ENCODE results near the gene CFHR4. TPM values are rescaled to one million over a fixed set of nuclear protein-coding genes. Genes with fewer than 3 reads are reported as not detected.

The CFHR4 gene
- total and polyA plus RNA-seq, 2 of the 13 experiments (the other 11 are each of a cell fraction or from before 2014, with no cell fraction given) = not detected

DNA sequence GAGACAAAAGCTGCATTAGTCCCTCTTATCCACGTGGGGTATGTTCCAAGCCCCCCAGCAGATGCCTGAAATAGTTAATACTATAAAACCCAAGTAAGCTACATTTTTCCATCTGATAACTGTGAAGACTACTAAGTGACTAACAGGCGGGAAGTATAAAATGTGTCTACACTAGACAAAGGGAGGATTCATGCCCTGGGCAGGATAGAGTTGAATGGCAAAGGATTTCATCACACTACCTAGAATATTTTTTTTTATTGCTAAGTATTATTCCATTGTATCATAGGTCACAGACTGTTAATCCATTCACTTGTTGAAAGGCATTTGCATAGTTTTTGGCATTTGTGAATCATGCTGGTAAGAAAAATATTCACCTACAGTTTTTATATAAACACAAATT is 26.4 kb upstream of the CFHR4 start:
- no peak for FAIRE-seq

More for the DNA sequence above, 26.4 kb upstream of the CFHR4 start:
- H3K9ac ChIP-seq (ENCODE audit: insufficient read depth, low read depth, low read length) = no peak overlapping the region
- no peak for DNase-seq (ENCODE audit: low spot score)
- no peak for TF ChIP-seq NCOA2 (CRISPR knock-in tag; IDR thresholded peaks at IDR 0.05)
- TF ChIP-seq ZNF7 (CRISPR knock-in tag; IDR thresholded peaks at IDR 0.05) = no peak
- TF ChIP-seq CBFB (CRISPR knock-in tag; IDR thresholded peaks at IDR 0.05) = no peak
- TF ChIP-seq HOXA9 (CRISPR knock-in tag; IDR thresholded peaks at IDR 0.05; ENCODE audit: borderline replicate concordance) = no peak
- TF ChIP-seq KDM1A (CRISPR knock-in tag; IDR thresholded peaks at IDR 0.05) = no peak
- TF ChIP-seq NFIB (CRISPR knock-in tag; IDR thresholded peaks at IDR 0.05; ENCODE audit: borderline replicate concordance) = no peak
- TF ChIP-seq KDM3A (CRISPR knock-in tag; IDR thresholded peaks at IDR 0.05; ENCODE audit: low read depth) = no peak
- TF ChIP-seq NFRKB (IDR thresholded peaks at IDR 0.05) = no peak
- no peak for TF ChIP-seq ZNF781 (CRISPR knock-in tag; IDR thresholded peaks at IDR 0.05; ENCODE audit: borderline replicate concordance, not compliant biosample characterization)
- no peak for TF ChIP-seq ZFP36L1 (CRISPR knock-in tag; IDR thresholded peaks at IDR 0.05)
- TF ChIP-seq, protein P1, sequence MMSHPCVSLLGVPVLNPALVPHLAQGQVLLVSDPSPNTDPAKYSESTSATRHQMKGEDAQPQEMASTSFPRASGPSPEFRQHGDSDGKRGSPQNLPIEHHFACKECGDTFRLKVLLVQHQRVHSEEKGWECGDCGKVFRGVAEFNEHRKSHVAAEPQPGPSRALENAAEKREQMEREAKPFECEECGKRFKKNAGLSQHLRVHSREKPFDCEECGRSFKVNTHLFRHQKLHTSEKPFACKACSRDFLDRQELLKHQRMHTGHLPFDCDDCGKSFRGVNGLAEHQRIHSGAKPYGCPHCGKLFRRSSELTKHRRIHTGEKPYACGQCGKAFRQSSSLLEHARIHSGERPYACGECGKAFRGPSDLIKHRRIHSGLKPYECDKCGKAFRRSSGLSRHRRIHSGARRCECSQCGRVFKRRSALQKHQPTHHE (CRISPR knock-in tag; IDR thresholded peaks at IDR 0.05; ENCODE audit: borderline replicate concordance) = no peak
- no peak for TF ChIP-seq ZNF441 (CRISPR knock-in tag; IDR thresholded peaks at IDR 0.05; ENCODE audit: borderline replicate concordance)
- no peak for TF ChIP-seq ZNF720 (CRISPR knock-in tag; IDR thresholded peaks at IDR 0.05)
- TF ChIP-seq, protein P2, sequence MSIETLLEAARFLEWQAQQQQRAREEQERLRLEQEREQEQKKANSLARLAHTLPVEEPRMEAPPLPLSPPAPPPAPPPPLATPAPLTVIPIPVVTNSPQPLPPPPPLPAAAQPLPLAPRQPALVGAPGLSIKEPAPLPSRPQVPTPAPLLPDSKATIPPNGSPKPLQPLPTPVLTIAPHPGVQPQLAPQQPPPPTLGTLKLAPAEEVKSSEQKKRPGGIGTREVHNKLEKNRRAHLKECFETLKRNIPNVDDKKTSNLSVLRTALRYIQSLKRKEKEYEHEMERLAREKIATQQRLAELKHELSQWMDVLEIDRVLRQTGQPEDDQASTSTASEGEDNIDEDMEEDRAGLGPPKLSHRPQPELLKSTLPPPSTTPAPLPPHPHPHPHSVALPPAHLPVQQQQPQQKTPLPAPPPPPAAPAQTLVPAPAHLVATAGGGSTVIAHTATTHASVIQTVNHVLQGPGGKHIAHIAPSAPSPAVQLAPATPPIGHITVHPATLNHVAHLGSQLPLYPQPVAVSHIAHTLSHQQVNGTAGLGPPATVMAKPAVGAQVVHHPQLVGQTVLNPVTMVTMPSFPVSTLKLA (IDR thresholded peaks at IDR 0.05) = no peak
- TF ChIP-seq, protein P3, sequence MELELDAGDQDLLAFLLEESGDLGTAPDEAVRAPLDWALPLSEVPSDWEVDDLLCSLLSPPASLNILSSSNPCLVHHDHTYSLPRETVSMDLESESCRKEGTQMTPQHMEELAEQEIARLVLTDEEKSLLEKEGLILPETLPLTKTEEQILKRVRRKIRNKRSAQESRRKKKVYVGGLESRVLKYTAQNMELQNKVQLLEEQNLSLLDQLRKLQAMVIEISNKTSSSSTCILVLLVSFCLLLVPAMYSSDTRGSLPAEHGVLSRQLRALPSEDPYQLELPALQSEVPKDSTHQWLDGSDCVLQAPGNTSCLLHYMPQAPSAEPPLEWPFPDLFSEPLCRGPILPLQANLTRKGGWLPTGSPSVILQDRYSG (CRISPR knock-in tag; IDR thresholded peaks at IDR 0.05) = no peak
- no peak for TF ChIP-seq ZNF501 (CRISPR knock-in tag; IDR thresholded peaks at IDR 0.05)
- TF ChIP-seq SRSF4 (IDR thresholded peaks at IDR 0.05; ENCODE audit: low read depth, low read length, poor library complexity, severe bottlenecking) = no peak
- H3K27ac ChIP-seq (ENCODE audit: extremely low read length, insufficient read depth, low read length) = no peak overlapping the region
- 24% methylated on average over 2 of the region's 2 CpGs for WGBS (ENCODE audit: low lambda C conversion rate)
- H3K4me3 ChIP-seq (replicated peaks in 1 of 3; ENCODE audit: insufficient read depth in 1 of 3, low read depth in 2 of 3, low read length in 3 of 3) = no peak overlapping the region
- no TSS peak for BruUV-seq (replicated peaks)
- peaks cover 5% of the 10 kb centered on the region for H3K9me3 ChIP-seq (ENCODE audit: low read length)
- intact Hi-C loops (cut with micrococcal nuclease; ENCODE audit: unreplicated experiment) = loop anchor here (1.0 kb wide), 1 partner anchor 33 kb away; no protein-coding TSS in a partner anchor
- no peaks in the 10 kb centered on the region for H4K20me1 ChIP-seq (ENCODE audit: insufficient read depth, low read length)
- H3K27me3 ChIP-seq (ENCODE audit: control insufficient read depth in 1 of 2, insufficient read depth in 2 of 2, low read length in 2 of 2) = no peaks in the 10 kb centered on the region
- in situ Hi-C loops (cut with HindIII; ENCODE audit: extremely low pct_ligation_motif_present, low pct_unique_long_range_greater_than_20kb) = no loop called here
- H3K36me3 ChIP-seq (replicated peaks in 1 of 2; ENCODE audit: control insufficient read depth in 1 of 2, insufficient read depth in 2 of 2, low read length in 2 of 2) = no peaks in the 10 kb centered on the region
- no peak overlapping the region for H3K4me2 ChIP-seq (ENCODE audit: low read depth, low read length)
- ChIA-PET POLR2A (no interaction called here), CTCF (ENCODE audit: low intra/inter-chr PET ratio, low total read pairs) (no interaction called here)
- no peak overlapping the region for H2AFZ ChIP-seq (ENCODE audit: low read length)
- H3K79me2 ChIP-seq (ENCODE audit: insufficient read depth, low read length) = no peaks in the 10 kb centered on the region
- H3K4me1 ChIP-seq (ENCODE audit: insufficient read depth, low read length) = no peaks in the 10 kb centered on the region
- no peak for ATAC-seq

All from HepG2 (cell line).